Osteoblast (primary cell): ENCODE measurements around the gene ANKRD13B. TPM values are rescaled to one million over a fixed set of nuclear protein-coding genes. Genes with fewer than 3 reads are reported as not detected.

ENCODE experiments used
- DNase-seq: peaks from one replicate; pipeline ENCODE4 v3.0.0; 2011; ENCODE audit warnings: low spot score, mixed read lengths; ENCODE audit not compliant: insufficient read length; ENCODE audit errors: missing footprints
- H2AFZ ChIP-seq: 2 replicates; pipeline ENCODE4 v1.6.0; 2011; ENCODE audit warnings: mild to moderate bottlenecking, low read length
- H3K27ac ChIP-seq: 2 replicates; pipeline ENCODE4 v1.5.1; 2011; ENCODE audit warnings: mild to moderate bottlenecking, low read depth, low read length, moderate library complexity
- H3K27me3 ChIP-seq: 2 replicates; pipeline ENCODE4 v1.6.0; 2012; ENCODE audit warnings: mild to moderate bottlenecking, control low read depth, inconsistent platforms, low read length, moderate library complexity; ENCODE audit not compliant: insufficient read depth
- H3K36me3 ChIP-seq: 2 replicates; pipeline ENCODE4 v1.5.1; 2011; ENCODE audit warnings: mild to moderate bottlenecking, low read length, control low read depth, moderate library complexity; ENCODE audit not compliant: insufficient read depth
- H3K4me1 ChIP-seq: 2 replicates; pipeline ENCODE4 v1.5.1; 2011; ENCODE audit warnings: mild to moderate bottlenecking, low read length, control low read depth, moderate library complexity; ENCODE audit not compliant: insufficient read depth
- H3K4me2 ChIP-seq: 2 replicates; pipeline ENCODE4 v1.6.0; 2011; ENCODE audit warnings: mild to moderate bottlenecking, low read length; ENCODE audit not compliant: insufficient read depth
- H3K4me3 ChIP-seq: fragments of 200-600 bp; sonication (generic); 3 replicates; pipeline ENCODE4 v1.5.1; 2012; ENCODE audit warnings: mild to moderate bottlenecking, low read length, inconsistent platforms; ENCODE audit not compliant: insufficient read depth
- H3K79me2 ChIP-seq: 2 replicates; pipeline ENCODE4 v1.6.0; 2012; ENCODE audit warnings: mild to moderate bottlenecking, low read length, control low read depth, inconsistent platforms; ENCODE audit not compliant: insufficient read depth
- H3K9me3 ChIP-seq: 2 replicates; pipeline ENCODE4 v1.5.1; 2011; ENCODE audit warnings: low read depth, low read length, control low read depth
- H4K20me1 ChIP-seq: 2 replicates; pipeline ENCODE4 v1.6.0; 2012; ENCODE audit warnings: mild to moderate bottlenecking, low read length, control low read depth; ENCODE audit not compliant: insufficient read depth
- CTCF ChIP-seq: IDR thresholded peaks from 2 replicates; pipeline ENCODE4 v1.5.1; 2011; ENCODE audit warnings: mild to moderate bottlenecking, low read depth, low read length, moderate library complexity; ENCODE audit errors: extremely low read depth
- total RNA-seq: library from RNA; depleted of rRNA; stranded (reverse); fragments of >200 nt; gene quantifications from 2 replicates; pipeline ENCODE4 v1.2.3, GENCODE V29; 2012

Gene ANKRD13B
- total RNA-seq, 1 donor = 18.5 TPM

- H3K9me3 ChIP-seq = no peaks in the 10 kb centered on the region
- no peak overlapping the region for H3K4me3 ChIP-seq
- no peak for TF ChIP-seq CTCF
- no peak overlapping the region for H2AFZ ChIP-seq
- no peak overlapping the region for H3K27ac ChIP-seq
- no peaks in the 10 kb centered on the region for H3K27me3 ChIP-seq
- no peak for DNase-seq
- no peaks in the 10 kb centered on the region for H3K36me3 ChIP-seq
- H4K20me1 ChIP-seq = no peaks in the 10 kb centered on the region
- no peaks in the 10 kb centered on the region for H3K79me2 ChIP-seq
- H3K4me2 ChIP-seq = no peak overlapping the region
- peaks cover 3% of the 10 kb centered on the region for H3K4me1 ChIP-seq
Observed at GRCh38 chr17:29652976-29653375, 60.0 kb downstream of the ANKRD13B start.

- Histone ChIP-seq H3K27me3 (no peaks in the 10 kb centered on the region), H3K27ac (no peak overlapping the region), H3K4me3 (no peak overlapping the region), H3K79me2 (no peaks in the 10 kb centered on the region), H2AFZ (no peak overlapping the region), H3K9me3 (no peaks in the 10 kb centered on the region), H3K4me1 (peaks cover 3% of the 10 kb centered on the region), H4K20me1 (no peaks in the 10 kb centered on the region), H3K4me2 (no peak overlapping the region), H3K36me3 (no peaks in the 10 kb centered on the region)
- DNase-seq = no peak
- TF ChIP-seq CTCF = no peak
Observed at GRCh38 chr17:29653995-29654714, 61.2 kb downstream of the ANKRD13B start.

- H3K4me3 ChIP-seq = no peak overlapping the region
Observed at GRCh38 chr17:29655323-29655722, 62.4 kb downstream of the ANKRD13B start.

More at GRCh38 chr17:29655323-29655722, 62.4 kb downstream of the ANKRD13B start:
- TF ChIP-seq CTCF = no peak
- Histone ChIP-seq H3K36me3 (no peaks in the 10 kb centered on the region), H3K79me2 (no peaks in the 10 kb centered on the region), H3K4me2 (no peak overlapping the region), H3K27ac (no peak overlapping the region), H3K4me1 (peaks cover 3% of the 10 kb centered on the region), H2AFZ (no peak overlapping the region), H3K9me3 (no peaks in the 10 kb centered on the region), H3K27me3 (no peaks in the 10 kb centered on the region), H4K20me1 (no peaks in the 10 kb centered on the region)
- no peak for DNase-seq
